HFFc6 (cell line): ENCODE measurements around the gene ABLIM1. TPM values are rescaled to one million over a fixed set of nuclear protein-coding genes. Genes with fewer than 3 reads are reported as not detected.

Experiments used
- DNase-seq: peaks from one replicate; pipeline ENCODE4 v3.0.0-alpha.2; 2018
- H3K27ac Mint-ChIP-seq: 2 replicates; pipeline ENCODE4 v1.8.0; 2020; ENCODE audit warnings: mild to moderate bottlenecking, mixed read lengths
- H3K27me3 Mint-ChIP-seq: 2 replicates; pipeline ENCODE4 v1.8.0; 2021; ENCODE audit warnings: mild to moderate bottlenecking, moderate library complexity, mixed read lengths; ENCODE audit not compliant: insufficient read depth
- H3K36me3 Mint-ChIP-seq: 2 replicates; pipeline ENCODE4 v1.8.0; 2021; ENCODE audit warnings: low read depth, mixed read lengths
- H3K4me1 Mint-ChIP-seq: 2 replicates; pipeline ENCODE4 v1.8.0; 2020; ENCODE audit warnings: low read depth, mixed read lengths
- H3K4me3 Mint-ChIP-seq: 2 replicates; pipeline ENCODE4 v1.8.0; 2020; ENCODE audit warnings: mild to moderate bottlenecking, moderate library complexity, mixed read lengths
- H3K9me3 Mint-ChIP-seq: 2 replicates; pipeline ENCODE4 v1.8.0; 2020; ENCODE audit warnings: mild to moderate bottlenecking, mixed read lengths
- total RNA-seq, 6 experiments: library from RNA; stranded (reverse); fragmentation: NEBNext Ultra II Directional; extraction: Animal tissue kit (Norgen Biotek cat#: 25700); gene quantifications; 2 replicates in 1 of 6; 3 replicates in 5 of 6; pipeline ENCODE4 v1.2.3, GENCODE V29; 2021
- TF ChIP-seq, protein P1 (sequence below): fragments of 200-600 bp; sonication (generic); IDR thresholded peaks from 2 replicates; pipeline ENCODE4 v1.5.0; 2021; ENCODE audit warnings: antibody characterized with exemption, mild to moderate bottlenecking

Gene ABLIM1
- total RNA-seq, 6 experiments from 2014 or later: 8.0 to 14.6 (median 8.7) TPM

- Mint-ChIP-seq H3K9me3 (no peaks in the 10 kb centered on the region), H3K4me3 (no peak overlapping the region), H3K27me3 (no peaks in the 10 kb centered on the region; the same call in 1 of the 2 replicates), H3K27ac (no peak overlapping the region), H3K4me1 (no peaks in the 10 kb centered on the region), H3K36me3 (no peaks in the 10 kb centered on the region)
- DNase-seq: no peak
- TF ChIP-seq, protein P1, sequence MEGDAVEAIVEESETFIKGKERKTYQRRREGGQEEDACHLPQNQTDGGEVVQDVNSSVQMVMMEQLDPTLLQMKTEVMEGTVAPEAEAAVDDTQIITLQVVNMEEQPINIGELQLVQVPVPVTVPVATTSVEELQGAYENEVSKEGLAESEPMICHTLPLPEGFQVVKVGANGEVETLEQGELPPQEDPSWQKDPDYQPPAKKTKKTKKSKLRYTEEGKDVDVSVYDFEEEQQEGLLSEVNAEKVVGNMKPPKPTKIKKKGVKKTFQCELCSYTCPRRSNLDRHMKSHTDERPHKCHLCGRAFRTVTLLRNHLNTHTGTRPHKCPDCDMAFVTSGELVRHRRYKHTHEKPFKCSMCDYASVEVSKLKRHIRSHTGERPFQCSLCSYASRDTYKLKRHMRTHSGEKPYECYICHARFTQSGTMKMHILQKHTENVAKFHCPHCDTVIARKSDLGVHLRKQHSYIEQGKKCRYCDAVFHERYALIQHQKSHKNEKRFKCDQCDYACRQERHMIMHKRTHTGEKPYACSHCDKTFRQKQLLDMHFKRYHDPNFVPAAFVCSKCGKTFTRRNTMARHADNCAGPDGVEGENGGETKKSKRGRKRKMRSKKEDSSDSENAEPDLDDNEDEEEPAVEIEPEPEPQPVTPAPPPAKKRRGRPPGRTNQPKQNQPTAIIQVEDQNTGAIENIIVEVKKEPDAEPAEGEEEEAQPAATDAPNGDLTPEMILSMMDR: no peak
Measured at GRCh38 chr10:114442091-114442630, 215.9 kb downstream of the ABLIM1 start.

DNA sequence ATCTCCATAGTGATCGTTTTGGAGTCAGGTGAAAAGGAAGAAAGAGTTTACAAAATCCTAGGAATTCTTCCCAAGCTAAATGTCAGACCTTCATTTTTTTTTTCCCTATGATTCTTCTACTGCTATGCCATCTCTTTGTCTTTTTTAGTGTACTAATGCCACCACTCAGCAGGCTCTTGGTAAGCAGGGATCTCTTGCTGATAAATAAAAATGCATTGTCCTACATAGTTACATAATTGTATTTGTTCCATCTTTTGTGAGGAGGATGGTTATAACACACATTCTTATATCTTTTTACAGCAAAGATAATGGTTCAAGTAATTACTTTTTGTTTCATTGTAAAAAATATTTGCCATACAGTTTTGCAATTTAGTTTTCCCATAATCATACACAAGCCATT lies 217.0 kb downstream of the ABLIM1 start:
- Mint-ChIP-seq H3K36me3 (no peaks in the 10 kb centered on the region), H3K4me1 (no peaks in the 10 kb centered on the region), H3K27ac (no peak overlapping the region), H3K27me3 (no peaks in the 10 kb centered on the region; the same call in 1 of the 2 replicates), H3K4me3 (no peak overlapping the region), H3K9me3 (no peaks in the 10 kb centered on the region)
- TF ChIP-seq, protein P1: no peak
- no peak for DNase-seq

- Mint-ChIP-seq H3K36me3 (no peaks in the 10 kb centered on the region), H3K27me3 (no peaks in the 10 kb centered on the region), H3K9me3 (no peaks in the 10 kb centered on the region), H3K4me3 (no peak overlapping the region), H3K27ac (no peak overlapping the region), H3K4me1 (peaks cover 4% of the 10 kb centered on the region; the same call in 1 of the 2 replicates)
- TF ChIP-seq, protein P1: peak; percentile 80
- peak; percentile 37 for DNase-seq
Measured at GRCh38 chr10:114437473-114438292, 220.4 kb downstream of the ABLIM1 start.

GRCh38 chr10:114436941-114437340 lies 221.1 kb downstream of the ABLIM1 start:
- TF ChIP-seq, protein P1: no peak
- Mint-ChIP-seq H3K9me3 (no peaks in the 10 kb centered on the region), H3K4me1 (peaks cover 8% of the 10 kb centered on the region), H3K36me3 (no peaks in the 10 kb centered on the region), H3K4me3 (no peak overlapping the region), H3K27ac (no peak overlapping the region), H3K27me3 (no peaks in the 10 kb centered on the region)
- no peak for DNase-seq

DNA sequence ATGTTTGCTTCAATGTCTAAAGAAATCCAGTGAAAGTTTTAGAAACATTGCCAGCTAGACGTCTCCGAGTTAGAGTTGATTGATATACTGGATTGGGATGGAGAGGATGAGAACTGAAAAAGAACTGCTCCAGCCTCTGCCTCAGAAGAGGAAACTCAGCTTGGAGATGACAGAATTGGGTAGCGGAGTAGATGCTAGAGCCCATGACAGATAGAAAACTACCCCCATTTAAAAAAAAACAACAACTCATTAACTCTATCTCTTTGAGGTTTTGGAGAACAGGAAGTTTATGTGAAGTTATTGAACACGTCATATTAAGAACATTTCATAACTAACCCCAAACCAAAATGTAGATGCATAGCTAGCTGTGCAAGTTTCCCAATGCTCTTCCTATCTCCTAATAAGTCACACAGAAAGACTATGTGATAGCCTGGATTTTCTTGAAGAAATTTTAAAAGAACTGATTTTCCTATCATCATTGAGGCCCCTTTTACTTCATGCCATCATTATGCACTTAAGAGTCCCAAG lies 225.4 kb downstream of the ABLIM1 start:
- peaks cover 9% of the 10 kb centered on the region for H3K27me3 Mint-ChIP-seq
- no peak overlapping the region for H3K27ac Mint-ChIP-seq
- no peak overlapping the region for H3K4me3 Mint-ChIP-seq
- TF ChIP-seq, protein P1: no peak
- H3K9me3 Mint-ChIP-seq: no peaks in the 10 kb centered on the region
- H3K36me3 Mint-ChIP-seq: no peaks in the 10 kb centered on the region
- no peak for DNase-seq
- H3K4me1 Mint-ChIP-seq: peaks cover 14% of the 10 kb centered on the region
